ENCODE measurements around the gene ABCA13.

The ABCA13 gene

DNA sequence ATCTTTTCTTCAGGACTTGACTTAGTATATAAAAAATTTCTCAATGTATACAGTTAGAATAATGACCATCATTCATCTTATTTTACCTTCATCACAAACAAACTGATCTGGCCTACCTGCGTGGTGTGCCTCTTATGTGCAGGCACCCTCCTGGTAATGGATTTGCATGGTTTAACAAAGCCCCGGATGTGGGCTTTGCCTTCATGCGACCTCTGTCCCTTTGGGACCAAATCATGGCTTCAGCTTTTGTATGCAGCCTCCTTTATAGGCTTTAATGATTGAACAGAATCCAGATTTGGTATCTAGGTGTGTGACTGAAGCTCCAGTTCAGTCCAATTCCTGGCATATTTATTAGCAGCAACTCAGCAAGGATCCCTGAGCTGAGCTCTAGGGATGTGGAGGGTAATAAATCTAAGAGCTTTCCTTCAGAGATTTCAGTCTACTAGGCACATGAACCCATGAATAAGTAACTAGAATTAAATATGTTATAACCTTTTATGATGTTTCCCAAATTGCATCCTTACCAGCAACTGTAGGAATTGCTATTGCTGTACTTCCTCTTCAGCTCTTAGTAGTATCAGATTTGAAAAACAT, 256.9 kb downstream of the ABCA13 start:
- ATAC-seq = no peak

GRCh38 chr7:48429117-48429516, 257.9 kb downstream of the ABCA13 start:
- ATAC-seq (no peak), DNase-seq (no peak)

More for the DNA sequence above, 256.9 kb downstream of the ABCA13 start:
- no peak for DNase-seq

DNA sequence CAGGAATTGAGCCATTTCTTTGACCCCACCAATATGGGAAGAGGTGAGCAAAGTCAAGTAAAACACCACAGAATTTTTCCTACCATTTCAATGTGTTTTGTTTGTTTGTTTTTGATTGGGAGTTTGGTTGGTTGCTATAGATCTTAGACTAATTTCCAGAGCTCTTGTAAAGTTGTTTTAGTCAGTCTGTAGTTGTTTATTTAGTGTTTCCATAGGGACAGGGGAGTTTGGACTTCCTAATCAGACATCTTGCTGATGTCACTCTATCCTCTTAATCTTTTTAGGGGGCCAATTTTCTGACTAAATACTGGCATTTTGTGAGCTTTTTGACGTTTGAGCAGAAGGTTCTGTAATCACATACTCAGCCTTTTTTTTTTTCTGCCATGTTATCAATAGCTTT, 266.9 kb downstream of the ABCA13 start:
- ATAC-seq (no peak), DNase-seq (no peak)

- ATAC-seq (no peak), DNase-seq (no peak)
These were observed 270.7 kb downstream of the ABCA13 start for GRCh38 chr7:48441848-48442492.

GRCh38 chr7:48443051-48443450, 271.8 kb downstream of the ABCA13 start:
- no peak for ATAC-seq

DNA sequence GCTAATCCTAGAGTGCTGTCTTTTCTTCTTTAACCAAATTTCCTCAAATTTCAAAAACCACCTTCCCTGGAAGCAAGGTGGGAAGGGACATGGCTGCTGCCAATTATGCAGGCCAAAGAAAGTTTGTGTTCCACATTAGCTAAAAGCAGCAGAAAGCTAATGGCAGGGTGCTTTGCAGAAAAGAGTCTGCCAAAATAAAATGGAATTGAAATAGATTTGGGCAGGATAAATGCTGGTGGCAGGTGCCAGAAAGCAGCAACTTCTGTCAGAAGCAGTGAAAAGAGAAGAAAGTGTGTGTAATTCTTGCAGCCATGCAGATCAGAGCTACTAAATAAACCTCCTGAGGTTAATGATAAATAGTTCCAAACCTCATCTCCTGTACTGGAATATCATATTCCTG, 275.5 kb downstream of the ABCA13 start:
- DNase-seq (no peak), ATAC-seq (no peak)

More at GRCh38 chr7:48443051-48443450, 271.8 kb downstream of the ABCA13 start:
- no peak for DNase-seq

GRCh38 chr7:48452218-48452617, 281.0 kb downstream of the ABCA13 start:
- no peak for DNase-seq

DNA sequence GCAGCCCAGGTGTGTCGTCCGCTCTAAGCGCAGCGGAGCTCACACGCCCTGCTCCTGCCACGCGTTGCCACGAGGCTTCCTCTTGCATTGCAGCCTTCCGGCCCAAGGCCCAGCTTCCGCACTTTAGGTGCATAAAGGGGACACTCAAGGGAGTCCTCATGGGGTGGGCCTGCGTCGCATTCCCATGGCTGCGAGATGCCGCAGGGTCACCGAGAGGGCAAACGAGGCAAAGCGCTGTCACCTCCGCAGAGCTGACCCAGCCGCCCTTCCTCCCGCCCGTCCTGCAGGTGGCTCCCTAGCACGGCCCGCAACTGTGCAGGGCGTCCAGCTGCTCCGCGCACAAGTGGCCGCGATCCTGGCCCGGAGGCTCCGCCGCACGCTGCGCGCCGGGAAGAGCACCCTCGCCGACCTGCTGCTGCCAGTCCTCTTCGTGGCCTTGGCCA, 283.5 kb downstream of the ABCA13 start:
- DNase-seq = no peak
- ATAC-seq = no peak

More at GRCh38 chr7:48452218-48452617, 281.0 kb downstream of the ABCA13 start:
- ATAC-seq = no peak

- DNase-seq (no peak), ATAC-seq (no peak)
These were observed 284.1 kb downstream of the ABCA13 start for GRCh38 chr7:48455363-48455762.

DNA sequence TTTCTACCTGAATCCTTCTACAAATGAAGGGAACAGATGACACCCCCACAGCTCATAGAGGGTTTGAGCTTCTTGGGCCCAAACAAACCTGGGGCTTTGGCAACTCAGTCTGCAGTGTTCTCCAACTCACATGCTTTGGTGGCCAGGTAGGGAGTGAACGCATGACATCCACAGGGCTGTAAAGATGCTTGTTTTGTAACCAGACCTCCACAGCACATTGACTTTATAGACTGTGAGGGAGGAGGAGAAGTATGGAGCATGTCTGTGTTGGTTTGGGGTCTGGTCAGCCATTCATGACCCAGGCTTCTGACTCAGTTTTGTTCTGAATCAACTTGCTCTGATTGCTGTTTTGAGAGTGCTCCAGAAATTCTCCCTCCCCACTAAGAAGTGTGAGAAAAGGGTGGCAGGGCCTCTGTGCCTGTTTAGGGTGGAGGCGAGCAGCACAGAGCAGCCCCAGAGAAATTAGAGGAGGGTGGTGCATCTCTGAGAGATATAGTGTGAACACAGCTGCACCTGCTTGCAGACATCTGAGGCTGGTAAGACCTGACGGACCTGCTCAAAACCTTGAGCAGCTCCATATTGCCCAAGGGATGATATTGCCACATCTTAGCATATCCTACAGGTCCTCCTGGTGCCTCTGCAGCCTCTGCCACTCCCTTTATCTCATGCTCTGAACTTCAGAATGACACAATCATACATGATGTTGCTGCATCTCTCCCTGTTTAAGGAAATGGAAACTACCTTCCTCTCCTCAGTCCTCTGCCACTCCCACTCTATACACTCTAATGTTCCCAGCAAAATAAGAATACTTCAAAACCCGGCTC, 287.7 kb downstream of the ABCA13 start:
- no peak for DNase-seq
- ATAC-seq = no peak

GRCh38 chr7:48466713-48467112, 295.5 kb downstream of the ABCA13 start:
- ATAC-seq = no peak

DNA sequence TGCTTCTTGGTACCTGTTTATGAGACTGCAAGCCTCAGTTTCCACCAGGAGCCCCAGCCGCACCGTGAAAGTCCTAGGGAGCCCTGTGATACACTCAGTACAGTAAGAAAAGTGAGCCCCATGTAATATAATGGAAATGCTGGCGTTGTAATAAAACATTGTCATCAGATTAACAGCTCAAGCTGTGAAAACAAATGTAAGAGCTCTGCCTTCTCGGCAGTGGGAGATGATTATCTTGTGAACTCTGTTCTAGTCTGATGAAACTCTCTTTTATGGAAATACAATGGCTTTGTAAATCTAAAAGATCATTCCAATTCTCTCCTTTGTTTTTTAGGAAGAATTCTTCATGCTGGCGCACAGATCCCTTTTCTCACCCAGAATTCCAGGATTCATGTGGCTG, 299.9 kb downstream of the ABCA13 start:
- DNase-seq (no peak), ATAC-seq (no peak)

More at GRCh38 chr7:48466713-48467112, 295.5 kb downstream of the ABCA13 start:
- no peak for DNase-seq

DNA sequence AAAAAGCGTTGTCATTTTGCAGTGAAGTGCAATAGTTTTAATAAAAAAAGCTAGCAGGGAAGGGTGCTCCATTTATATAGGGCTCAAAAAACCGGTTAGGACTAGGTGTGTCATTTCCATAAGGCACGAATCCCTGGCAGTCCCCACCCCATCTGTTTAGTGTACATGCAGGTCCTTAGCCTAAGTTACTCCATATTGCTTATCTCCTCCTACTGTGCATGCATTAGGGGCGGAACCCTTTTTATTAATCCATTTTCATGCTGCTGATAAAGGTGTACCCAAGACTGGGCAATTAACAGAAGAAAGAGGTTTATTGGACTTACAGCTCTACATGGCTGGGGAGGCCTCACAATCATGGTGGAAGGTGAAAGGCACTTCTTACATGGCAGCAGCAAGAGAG, 301.4 kb downstream of the ABCA13 start:
- DNase-seq (no peak), ATAC-seq (no peak)

DNA sequence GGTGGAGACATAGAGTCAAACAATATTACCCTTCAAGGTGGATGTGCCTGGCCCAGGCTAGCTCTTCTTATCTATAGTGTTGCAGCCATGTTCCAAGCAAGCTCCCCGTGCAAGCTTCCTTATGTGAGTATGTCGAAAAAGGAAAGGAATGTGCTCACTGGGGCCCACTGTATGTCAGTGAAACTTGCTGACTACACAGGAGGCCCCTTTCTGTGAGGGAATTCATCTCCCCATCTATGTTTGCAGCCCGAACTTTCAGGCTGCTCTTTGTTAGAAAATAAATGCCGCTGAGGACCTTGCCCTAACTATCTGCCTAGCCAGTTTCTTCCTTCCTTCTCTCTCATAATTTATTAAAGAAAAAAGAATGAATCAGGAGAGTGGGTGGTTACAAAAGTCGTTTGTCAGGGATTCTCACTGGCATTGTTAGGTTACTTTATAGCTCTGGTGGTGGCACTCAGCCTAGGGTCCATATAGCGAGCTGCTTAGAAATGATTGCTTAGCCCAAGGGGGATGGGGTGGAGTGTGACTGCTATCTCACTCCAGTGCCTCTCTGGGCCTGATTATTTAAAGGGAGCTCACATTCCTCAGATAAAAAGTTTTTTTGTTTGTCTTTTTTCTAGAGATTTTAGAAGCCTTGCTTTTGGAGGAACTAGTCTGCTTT, 302.1 kb downstream of the ABCA13 start:
- DNase-seq (no peak), ATAC-seq (no peak)

DNA sequence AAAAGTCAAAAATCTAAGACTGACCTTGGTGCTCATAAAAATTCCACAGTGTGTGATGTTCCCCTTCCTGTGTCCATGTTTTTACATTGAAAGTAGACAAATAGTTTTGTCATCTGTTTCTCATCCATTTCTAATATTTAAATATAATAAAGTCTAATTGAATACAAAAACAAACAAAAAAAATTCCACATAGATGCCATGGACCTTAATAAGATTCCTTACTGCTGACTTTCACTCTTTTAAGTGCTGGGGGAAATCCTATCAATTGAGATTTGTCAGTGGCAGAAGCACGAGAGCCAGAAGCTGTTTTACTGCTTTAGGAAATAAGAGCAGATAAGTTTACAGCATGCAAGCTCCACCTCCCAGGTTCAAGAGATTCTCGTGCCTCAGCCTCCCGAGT, 310.0 kb downstream of the ABCA13 start:
- ATAC-seq (no peak), DNase-seq (no peak)

DNA sequence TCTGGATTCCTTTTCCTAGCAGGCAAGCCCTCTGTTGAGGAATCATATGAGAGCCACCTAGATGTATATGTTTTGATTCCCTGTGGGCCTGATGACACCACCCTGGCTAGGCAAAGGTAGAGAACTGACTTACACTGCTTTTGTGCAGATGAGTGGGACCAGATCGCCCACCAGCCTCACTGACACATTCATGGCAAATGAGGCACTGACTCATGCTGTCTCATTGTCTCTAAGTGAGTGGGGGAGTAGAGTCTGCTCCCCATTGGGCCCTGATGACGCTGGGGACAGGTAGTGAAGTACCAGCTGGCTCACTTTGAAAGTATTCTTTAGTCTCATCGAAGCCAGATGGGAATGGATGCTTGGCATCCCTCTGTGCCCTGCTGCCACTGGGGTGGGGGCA, 326.3 kb downstream of the ABCA13 start:
- no peak for ATAC-seq
- DNase-seq = no peak

- no peak for ATAC-seq
- DNase-seq = no peak
These were observed 330.8 kb downstream of the ABCA13 start for GRCh38 chr7:48502021-48502420.

GRCh38 chr7:48505051-48505450, 333.8 kb downstream of the ABCA13 start:
- no peak for ATAC-seq
- no peak for DNase-seq

DNA sequence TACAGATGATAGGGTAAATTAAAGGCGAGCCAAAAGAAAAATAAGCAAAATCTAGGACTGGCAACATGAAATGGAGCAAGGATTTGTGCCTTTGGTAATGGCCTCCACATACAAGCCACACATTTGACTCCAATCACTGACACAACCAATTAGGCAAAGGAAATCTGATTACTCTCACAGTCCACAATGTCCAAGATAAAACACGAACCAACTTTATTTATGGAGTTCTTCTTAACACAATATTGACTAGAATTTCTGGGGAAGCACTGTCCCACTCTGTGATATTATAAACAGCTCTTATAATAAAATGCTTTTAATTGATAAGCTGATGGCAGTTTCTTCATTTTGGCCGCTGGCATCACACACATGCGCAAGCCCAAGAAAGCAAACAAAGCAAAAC, 334.2 kb downstream of the ABCA13 start:
- ATAC-seq = no peak
- DNase-seq = no peak

GRCh38 chr7:48506569-48506968, 335.3 kb downstream of the ABCA13 start:
- DNase-seq (no peak), ATAC-seq (no peak)

- ATAC-seq (no peak), DNase-seq (no peak)
These were observed 339.8 kb downstream of the ABCA13 start for GRCh38 chr7:48511080-48511479.

- DNase-seq = no peak
These were observed 341.6 kb downstream of the ABCA13 start for GRCh38 chr7:48512892-48513291.

DNA sequence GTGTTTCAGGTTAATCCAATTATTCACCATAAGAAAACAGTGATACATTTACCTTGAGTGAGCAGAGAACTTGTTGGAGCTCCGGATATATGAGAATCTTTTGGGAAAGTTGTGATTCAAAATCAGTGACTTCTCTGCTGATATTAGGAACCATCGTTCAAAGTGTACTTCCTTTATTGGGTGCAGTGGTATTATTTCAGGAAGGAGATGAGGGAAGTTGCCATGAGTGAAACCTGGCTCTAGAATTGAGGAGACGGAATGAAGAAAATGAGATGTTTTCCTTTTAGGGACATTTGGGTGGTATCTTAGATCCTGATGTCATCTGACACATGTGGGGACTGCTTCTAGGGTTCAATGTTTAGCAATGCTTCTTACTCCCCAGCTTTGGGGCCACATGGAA, 343.9 kb downstream of the ABCA13 start:
- DNase-seq = no peak
- ATAC-seq = no peak

More at GRCh38 chr7:48512892-48513291, 341.6 kb downstream of the ABCA13 start:
- no peak for ATAC-seq

Measured in stimulated activated naive CD8-positive, alpha-beta T cell treated with anti-CD3 and anti-CD28 coated beads, Interleukin-15, Interleukin-2, amounts not matched to agents 100 U/mL and 50 U/mL, for 24 hours (primary cell).